ENCODE measurements around the gene MACROH2A2.
"Not testable (repeated sequence)": the region's sequence is repeated elsewhere in the genome, so short reads cannot be mapped to it uniquely, and the experiment has no call there.

Gene MACROH2A2

GRCh38 chr10:70106958-70107791, 54.5 kb downstream of the MACROH2A2 start:
- no peak for DNase-seq

- no peak for DNase-seq
Observed at GRCh38 chr10:70109064-70109729, 56.6 kb downstream of the MACROH2A2 start.

GRCh38 chr10:70111496-70111895, 58.9 kb downstream of the MACROH2A2 start:
- DNase-seq: no peak

- no peak for DNase-seq
Observed at GRCh38 chr10:70112071-70112470, 59.4 kb downstream of the MACROH2A2 start.

- no peak for DNase-seq
Observed at GRCh38 chr10:70114902-70115301, 62.3 kb downstream of the MACROH2A2 start.

GRCh38 chr10:70115948-70116682, 63.5 kb downstream of the MACROH2A2 start:
- peak; percentile 69 for DNase-seq

GRCh38 chr10:70117646-70118045, 65.0 kb downstream of the MACROH2A2 start:
- no peak for DNase-seq

- DNase-seq: no peak
Observed at GRCh38 chr10:70118196-70118595, 65.5 kb downstream of the MACROH2A2 start.

- DNase-seq: no peak
Observed at GRCh38 chr10:70119197-70119596, 66.6 kb downstream of the MACROH2A2 start.

GRCh38 chr10:70119623-70120022, 67.0 kb downstream of the MACROH2A2 start:
- DNase-seq: no peak

GRCh38 chr10:70120417-70120816, 67.8 kb downstream of the MACROH2A2 start:
- no peak for DNase-seq

- DNase-seq: no peak
Observed at GRCh38 chr10:70121281-70121949, 68.8 kb downstream of the MACROH2A2 start.

- DNase-seq: no peak
Observed at GRCh38 chr10:70122742-70123141, 70.1 kb downstream of the MACROH2A2 start.

- DNase-seq: not testable (repeated sequence)
Observed at GRCh38 chr10:70123166-70123565, 70.5 kb downstream of the MACROH2A2 start.

- DNase-seq: no peak
Observed at GRCh38 chr10:70123817-70124216, 71.2 kb downstream of the MACROH2A2 start.

GRCh38 chr10:70124415-70124814, 71.8 kb downstream of the MACROH2A2 start:
- no peak for DNase-seq

- DNase-seq: no peak
Observed at GRCh38 chr10:70124918-70125317, 72.3 kb downstream of the MACROH2A2 start.

- DNase-seq: no peak
Observed at GRCh38 chr10:70125918-70126552, 73.4 kb downstream of the MACROH2A2 start.

- no peak for DNase-seq
Observed at GRCh38 chr10:70126700-70127395, 74.2 kb downstream of the MACROH2A2 start.

- no peak for DNase-seq
Observed at GRCh38 chr10:70130878-70131559, 78.4 kb downstream of the MACROH2A2 start.

GRCh38 chr10:70131560-70131937, 78.9 kb downstream of the MACROH2A2 start:
- DNase-seq: no peak
